Activated CD8-positive, alpha-beta memory T cell treated with anti-CD3 and anti-CD28 coated beads, Interleukin-2, amount 50 U/mL, for 1 hour (primary cell): ENCODE data around the gene CRTC1.

Experiments used
- DNase-seq: peaks from one replicate; pipeline ENCODE4 v3.0.0-alpha.2; 2020; ENCODE audit errors: extremely low read depth

Gene CRTC1

DNA sequence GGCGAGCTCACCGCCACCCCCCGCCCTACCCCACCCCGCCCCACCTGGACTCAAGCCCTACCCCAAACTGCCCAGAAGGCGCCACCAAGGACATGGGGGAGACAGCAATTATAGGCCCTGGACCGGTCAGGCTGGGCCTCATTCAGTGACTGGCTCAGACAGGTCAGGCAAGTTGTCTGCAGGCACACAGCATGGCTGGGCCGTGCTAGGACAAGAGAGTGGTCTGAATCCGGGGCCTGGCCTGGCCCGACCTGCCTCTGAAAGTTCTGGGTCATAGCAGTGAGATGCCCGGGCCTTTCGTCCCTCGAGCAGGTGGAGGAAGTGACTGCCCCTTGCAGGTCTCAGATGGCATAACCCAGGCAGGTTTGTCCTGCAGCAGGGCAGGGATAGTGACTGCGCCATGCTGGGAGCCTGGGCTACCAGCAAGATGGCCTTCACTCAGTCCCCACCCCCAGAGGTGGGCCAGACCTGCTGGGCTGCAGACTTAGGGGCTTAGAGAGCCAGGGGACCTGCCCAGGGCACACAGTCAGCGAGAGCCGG, 86.6 kb downstream of the CRTC1 start:
- no peak for DNase-seq

DNA sequence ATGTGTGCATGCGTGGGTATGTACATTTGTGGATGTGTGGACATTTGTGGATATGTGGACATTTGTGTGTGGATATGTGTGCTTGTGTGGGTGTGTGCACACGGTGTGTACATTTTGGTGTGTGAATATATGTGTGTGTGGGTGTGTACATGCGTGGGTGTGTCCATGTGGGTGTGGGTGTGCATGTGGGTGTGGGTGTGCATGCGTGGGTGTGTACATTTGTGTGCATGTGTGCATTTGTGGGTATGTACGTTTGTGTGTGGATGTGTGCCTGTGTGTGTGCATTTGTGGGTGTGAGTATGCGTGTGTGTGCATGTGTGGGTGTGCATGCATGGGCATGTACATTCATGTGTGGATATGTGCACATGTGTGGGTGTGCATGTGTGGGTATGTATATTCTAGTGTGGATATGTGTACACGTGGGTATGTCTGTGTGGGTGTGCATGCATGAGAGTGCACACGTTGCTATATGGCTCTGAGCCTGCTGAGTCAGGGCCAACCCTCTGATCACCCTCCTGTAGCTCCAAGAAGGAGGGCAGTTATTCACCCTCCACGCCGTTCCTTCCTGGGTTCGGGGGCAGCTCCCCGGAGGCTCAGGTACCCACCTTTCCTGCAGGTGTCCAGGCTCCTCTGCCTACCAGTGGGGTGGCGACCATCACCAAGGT, 87.3 kb downstream of the CRTC1 start:
- no peak for DNase-seq

DNA sequence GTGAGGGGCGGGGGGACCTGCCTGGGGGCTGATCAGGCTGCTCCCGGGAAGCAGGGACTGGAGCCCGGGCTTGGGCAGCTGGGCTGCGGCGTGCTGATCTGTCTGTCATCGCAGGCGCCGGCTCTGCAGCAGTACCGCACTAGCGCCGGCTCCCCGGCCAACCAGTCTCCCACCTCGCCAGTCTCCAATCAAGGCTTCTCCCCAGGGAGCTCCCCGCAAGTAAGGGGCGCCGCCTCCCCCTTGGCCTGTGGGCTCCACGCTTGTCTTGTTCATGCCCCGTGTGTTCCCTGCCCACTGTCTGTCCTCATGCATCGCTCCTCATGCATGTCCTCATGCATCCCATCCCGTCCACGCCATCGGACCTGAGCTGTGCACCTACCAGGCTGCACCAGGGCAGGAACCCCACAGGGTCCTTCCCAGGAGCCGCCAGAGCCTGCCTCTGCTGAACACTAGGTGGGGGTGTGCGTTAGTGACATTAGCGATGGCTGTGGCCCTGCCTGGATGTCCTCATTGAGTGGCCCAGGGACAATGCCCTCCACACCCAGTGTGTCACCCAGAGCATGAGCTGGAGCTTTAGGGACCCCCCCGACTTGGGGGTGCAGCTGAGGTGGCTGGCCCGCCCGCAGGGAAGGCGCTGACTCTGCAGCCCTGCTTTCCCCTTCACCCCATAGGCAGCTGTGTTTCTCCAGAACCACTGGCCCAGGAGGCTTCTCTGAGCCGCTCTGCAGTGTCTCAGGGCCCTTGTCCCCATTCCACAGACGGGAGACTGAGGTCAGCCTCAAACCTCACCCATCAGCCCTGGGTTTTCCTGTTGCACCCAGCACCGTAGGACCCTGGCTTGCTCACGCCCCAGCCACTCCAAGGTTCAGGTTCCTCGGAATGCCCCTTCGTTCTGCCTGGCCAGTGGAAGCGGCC, 88.1 kb downstream of the CRTC1 start:
- no peak for DNase-seq

DNA sequence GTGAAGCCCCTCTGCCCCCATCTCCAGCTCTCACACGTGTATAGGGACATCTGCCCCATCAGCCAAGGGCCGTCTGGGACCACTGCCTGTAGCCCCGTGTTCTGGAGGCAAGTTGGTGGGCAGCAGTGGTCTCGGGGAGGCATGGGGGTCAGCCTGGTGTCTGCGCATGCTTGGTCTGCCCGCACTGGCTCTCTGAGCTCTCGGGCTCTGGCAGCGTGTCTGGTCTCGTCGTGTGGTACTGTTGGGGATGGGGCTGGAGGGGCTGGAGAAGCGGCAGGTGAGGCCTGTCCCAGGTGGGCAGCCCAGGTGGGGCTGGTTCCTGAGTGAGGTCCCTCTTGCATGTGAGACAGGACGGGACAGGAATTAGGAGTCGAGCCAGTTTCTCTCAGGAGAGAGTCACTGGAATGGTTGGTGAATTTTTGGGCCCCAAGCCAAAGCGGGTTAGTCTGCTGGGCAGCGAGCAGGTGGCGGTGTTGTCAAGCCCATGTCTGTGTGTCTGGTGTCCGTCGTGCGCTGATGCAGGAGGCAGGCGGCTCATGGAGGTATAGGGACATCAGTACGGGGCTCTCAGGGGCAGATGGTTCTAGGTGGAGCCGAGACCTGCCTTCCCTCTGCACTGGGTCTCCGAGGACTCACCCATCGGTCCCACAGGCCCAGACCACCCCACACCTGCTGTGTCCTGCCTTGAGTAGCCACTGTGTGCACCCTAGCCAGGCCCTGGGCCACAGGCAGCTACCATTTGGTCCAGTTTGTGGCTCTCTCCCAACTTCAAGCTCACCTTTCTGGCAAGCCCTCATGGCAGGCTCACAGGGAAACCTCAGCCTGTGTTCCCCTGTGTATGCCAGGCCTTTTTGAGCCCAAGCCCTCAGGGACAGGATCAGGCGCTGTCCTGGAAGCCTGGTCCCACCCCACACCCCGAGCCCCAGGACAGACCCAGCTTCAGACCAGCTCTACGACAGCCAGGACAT, 89.4 kb downstream of the CRTC1 start:
- DNase-seq: no peak

DNA sequence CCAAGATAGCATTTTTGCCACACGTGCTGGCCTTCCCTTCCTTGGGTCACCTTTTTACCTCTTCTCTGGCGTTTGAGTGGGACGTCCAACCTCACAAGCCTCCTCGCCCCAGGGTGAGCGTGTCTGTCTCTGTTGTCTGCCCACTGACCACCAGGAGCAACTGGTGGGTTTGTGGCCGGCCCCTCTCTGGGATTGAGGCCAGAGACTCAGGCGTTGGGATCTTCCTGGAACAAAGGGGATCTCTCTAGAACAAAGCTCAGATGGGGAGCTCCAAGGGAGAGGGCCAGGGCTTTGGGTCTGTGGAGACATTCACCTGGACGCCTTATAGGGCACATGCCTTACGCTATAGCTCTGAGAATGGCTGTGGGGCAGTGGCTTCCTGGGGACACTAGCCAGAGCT, 90.2 kb downstream of the CRTC1 start:
- no peak for DNase-seq

DNA sequence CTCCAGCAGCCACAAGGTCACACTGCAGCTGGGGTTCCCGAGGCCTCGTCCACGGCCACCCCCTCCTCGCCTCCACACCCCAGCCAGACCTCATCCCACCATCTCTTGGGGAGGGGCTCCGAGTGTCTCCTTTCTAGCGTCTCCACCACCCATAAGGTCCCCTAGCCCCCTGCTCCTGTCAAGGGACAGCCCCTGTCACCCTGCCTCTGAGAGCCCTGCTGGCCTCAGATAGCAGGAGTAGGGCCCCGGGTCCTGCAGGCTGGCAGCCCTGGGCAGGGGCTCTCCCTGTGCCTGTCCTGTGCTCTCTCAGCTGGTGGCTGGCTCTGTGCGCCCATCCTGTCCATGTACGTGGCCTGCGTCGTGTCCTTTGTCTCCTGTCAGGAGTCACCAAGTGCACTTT, 90.6 kb downstream of the CRTC1 start:
- no peak for DNase-seq

DNA sequence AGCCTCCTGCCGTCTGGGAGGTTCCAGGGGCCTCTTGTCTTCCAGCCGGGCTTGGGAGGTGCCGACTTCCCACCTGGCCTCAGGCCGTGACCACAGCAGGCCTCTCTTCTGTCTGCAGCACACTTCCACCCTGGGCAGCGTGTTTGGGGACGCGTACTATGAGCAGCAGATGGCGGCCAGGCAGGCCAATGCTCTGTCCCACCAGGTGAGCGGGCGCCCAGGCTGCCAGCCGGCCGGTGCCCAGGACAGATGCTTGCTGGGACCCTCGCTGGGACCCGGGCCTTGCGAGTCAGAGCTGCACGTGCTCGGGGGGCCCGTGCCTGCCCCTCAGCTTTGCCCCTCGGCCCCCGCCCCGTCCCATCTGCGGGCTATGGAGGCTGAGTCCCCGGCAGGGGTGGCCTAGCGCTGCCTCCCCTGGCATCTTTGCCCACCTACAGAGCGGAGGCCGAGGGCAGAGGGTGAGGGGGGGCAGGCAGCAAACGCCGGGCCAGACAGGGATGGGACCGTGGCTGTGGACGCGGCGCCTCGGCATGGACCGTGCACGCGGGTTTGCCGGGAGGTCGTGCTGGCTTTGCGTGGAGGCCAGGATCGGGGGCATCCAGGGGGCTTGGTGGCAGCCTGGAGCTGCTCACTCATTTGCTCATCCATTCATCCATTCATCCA, 91.4 kb downstream of the CRTC1 start:
- DNase-seq: no peak

DNA sequence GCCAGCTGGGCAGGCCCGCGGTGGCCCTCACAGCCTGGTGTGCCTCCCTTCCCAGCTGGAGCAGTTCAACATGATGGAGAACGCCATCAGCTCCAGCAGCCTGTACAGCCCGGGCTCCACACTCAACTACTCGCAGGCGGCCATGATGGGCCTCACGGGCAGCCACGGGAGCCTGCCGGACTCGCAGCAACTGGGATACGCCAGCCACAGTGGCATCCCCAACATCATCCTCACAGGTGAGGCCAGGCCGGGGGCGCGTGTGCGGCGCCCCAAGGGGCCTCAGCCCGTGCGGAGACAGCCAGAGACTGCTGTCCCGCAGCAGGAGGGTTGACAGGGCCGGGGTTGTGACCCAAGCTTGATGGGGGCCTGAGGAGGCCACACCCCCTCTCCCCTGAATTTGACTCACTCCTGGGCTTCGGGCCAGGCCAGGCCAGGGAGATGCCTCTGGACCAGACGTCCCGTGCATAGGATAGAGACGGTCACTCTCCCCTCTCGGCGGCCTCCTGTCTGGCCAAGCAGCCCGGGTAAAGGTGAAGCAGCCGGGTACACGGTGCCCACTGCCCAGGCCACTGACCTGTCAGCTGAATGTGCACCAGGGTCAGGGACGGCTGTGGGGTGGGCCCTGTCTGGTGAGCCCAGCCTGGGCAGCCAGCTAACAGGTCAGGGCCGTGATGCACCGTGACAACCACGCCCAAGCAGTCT, 92.3 kb downstream of the CRTC1 start:
- no peak for DNase-seq

DNA sequence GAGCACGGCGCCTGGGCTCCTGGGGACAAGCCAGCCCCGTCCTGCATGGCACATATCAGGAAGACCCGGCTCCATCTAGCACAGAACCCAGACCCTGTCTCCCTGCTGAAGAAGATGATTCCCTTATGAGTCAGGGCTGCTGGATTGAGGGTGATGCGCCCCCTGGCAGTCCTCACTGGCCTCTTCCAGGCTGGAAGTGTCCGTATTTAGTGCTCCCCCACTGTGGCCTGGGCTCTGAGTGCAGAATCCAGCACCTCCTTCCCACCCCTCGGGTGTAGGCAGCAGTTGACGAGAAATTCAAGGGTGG, 92.8 kb downstream of the CRTC1 start:
- DNase-seq: no peak

DNA sequence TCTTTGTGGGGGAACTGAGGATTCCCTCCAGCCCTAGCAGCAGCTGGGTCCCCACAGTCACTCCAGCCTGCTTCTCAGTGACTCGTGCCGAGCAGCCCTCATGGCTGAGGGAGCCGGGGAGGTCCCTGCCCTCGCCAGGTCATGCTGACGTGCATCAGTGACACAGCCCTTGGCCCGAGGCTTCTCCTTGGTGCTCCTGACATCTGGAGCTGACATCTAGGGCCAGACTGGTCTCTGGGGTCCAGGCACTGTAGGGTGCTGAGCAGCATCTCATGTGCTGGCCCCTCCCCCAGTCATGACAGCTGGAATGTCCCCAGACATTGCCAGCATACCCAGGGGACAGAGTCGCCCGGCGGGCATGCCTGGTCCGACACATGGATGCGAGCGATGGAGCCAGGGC, 93.3 kb downstream of the CRTC1 start:
- DNase-seq: no peak

DNA sequence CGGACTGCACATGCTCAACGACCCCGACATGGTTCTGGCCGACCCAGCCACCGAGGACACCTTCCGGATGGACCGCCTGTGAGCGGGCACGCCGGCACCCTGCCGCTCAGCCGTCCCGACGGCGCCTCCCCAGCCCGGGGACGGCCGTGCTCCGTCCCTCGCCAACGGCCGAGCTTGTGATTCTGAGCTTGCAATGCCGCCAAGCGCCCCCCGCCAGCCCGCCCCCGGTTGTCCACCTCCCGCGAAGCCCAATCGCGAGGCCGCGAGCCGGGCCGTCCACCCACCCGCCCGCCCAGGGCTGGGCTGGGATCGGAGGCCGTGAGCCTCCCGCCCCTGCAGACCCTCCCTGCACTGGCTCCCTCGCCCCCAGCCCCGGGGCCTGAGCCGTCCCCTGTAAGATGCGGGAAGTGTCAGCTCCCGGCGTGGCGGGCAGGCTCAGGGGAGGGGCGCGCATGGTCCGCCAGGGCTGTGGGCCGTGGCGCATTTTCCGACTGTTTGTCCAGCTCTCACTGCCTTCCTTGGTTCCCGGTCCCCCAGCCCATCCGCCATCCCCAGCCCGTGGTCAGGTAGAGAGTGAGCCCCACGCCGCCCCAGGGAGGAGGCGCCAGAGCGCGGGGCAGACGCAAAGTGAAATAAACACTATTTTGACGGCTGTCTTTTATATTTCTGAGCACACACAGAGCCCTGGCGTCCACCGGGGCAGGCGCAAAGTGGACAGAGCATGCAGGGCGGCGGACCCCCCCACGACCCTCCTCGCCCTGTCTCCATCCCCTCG, 94.0 kb downstream of the CRTC1 start:
- no peak for DNase-seq

DNA sequence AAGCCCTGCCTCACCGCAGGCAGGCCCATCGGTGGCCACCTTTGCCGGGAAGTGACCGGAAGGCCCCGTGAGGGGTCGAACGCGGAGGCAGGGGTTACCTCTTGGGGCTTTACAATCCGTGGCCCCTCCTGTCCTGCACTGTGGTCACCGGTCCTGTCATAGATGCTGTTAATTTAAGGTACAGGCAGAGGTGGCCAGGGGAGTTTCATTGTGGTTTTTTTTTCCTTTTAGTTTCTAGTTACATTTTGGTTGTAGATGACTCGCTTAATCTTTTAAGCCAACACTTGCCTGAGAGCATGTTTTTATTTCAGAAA, 94.6 kb downstream of the CRTC1 start:
- no peak for DNase-seq

DNA sequence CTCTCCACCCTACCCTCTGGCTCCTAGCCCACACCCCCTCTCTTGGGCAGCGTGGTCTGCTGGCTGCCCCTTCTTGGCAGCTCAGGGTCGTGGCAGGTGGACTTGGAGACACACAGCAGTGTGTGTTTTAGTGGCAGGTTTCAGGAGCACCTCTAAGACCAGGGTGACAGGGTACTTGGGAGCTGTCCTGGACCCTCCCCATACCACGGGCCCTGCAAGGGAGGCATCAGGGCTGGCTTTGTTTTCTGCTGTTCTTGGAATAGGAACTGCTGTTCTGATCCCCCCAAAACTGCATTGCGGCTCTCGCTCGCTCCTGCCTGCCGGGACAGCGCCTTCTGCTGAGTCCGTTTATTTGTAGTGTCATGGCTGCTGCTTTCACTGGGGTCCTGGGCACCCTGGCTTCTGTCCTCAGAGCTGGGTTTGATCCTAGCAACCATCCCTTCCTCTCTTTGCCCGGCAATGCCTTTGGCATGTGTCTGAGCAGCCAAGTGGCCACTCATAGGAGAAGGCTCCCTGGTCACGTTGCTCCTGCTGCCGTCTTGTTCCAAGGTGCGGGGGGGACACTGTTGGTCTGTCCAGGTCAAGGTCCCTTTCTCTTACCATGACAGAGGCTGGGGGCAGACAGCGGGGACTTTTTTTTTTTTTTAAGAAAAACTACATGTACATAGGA, 95.5 kb downstream of the CRTC1 start:
- no peak for DNase-seq

DNA sequence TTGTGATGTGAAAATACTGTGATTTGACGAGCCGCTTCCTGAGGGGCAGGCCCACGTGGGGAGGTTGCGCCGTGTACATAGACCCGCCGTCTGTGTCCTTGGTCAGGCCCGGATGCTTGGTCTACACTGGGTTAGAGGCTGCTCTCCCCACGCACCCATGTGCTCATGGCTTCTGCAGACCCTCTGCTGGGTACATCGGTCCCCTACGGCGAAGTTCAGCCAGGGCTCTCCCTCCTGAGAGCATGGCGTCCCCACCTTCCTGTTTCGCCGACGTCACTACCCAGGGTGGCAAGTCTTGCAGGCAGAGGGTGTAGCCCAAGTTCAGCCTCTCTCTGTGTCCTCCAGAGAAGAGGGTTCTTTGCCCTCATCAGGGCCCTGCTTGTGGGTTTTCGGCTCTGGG, 96.6 kb downstream of the CRTC1 start:
- DNase-seq: no peak

DNA sequence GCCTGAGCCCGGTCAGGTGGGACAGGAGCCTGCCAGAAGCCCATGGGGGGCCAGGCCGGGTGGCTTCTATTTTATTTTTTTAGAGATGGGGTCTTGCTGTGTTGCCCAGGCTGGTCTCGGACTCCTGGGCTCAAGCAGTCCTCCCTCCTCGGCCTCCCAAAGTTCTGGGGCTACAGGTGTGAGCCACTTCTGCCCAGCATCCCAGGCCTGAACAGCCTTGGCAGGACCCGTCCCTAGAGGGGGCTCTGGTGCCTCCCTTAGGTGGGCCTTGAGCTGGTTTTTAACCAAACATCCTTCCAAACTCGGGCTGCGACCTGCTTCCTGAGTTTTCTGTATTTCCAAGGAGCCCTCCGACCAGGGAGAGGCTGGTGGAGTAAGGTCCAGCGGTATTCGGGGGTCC, 97.2 kb downstream of the CRTC1 start:
- DNase-seq: no peak

DNA sequence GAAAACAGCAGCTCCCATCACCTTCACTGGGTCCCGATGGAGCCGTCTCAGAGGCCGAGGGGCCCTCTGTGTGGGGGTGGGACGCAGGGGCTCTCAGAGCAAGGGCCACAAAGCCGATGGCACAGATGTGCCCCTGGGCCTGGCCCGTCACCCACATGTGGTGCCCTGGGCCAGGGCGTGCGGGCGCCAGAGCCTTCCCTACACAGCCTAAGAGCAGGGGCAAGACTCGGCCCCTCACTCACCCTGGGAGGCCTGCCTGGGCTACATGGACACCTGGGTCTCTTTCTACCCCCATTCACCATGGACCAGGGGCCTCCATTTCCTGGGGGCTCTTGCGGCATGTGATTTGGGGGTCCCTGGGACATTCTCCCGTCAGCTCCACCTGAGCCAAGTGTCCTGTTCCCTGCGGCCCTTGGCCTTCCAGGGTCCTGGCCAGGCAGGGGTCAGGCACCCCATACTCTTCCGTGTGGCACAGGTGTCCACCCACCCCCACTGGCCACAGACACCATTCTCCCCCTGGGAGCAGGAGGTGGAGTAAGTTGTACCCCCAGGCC, 97.6 kb downstream of the CRTC1 start:
- no peak for DNase-seq

DNA sequence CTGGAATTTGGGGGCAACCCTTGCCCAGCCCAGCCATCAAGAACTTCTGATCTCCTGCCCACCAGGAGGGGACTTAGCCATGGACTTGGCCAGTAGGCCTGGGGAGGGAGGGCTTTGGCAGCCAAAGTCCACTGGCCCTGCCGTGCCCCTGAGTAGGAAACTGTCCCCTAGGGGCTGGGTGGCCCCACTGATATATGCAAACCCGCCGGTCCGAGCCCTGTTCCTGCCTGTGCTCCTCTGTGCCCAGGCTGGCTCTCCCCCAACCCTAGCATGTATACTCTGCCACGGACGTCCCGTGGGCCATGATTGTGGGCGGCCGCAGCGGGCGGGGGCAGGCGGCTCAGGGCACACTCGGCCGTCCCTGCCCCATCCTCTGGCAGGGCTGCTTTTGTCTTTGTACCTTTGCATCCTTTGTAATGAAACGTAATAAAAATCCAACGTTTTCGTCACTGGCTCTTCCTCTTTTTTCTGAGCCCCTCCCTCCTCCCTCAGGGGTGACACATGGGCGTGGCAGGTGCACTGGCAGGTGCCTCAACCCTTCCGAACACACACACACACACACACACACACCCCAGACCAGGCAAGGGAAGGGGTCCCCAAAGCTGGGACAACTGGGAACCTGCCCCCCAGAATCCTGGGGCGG, 98.5 kb downstream of the CRTC1 start:
- no peak for DNase-seq

DNA sequence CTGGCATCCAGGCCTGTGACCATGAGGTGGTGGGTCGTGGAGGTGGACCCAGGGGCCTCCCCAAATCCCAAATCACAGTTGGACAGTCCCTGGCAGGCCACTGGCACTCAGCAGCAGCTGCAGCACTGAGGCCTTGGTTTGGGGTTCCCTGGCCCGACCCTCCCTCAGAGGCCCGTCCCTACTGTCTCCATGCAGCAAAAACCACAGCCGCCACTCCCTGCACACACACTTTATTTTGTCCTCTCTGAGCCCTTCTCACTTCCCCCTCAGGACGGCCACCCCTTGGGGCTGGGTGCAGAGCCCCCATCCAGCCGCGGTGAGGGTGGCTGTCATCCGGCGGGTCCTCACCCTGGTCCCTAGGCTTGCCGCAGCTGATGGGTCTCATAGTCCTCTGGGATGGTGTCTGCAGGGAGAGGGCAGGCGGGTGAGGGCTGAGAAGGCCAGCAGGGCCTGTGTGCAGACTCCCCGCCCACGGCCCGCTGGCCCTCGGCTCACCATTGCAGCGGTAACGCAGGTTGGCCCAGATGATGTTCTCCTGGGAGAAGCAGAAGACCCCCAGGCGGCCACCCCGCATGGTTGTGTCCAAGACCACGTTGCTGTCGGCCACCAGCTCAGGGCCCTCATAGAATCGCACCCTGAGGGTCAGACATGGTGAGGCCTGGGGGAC, 99.2 kb downstream of the CRTC1 start:
- DNase-seq: no peak
